Measurements from ENCODE around the gene FAAH. TPM values are rescaled to one million over a fixed set of nuclear protein-coding genes. Genes with fewer than 3 reads are reported as not detected.

FAAH gene
- total and polyA plus RNA-seq, 2 of the 4 experiments (the other 2 are of a cell fraction), result under 0.01 to 0.19 TPM

- no peak overlapping the region for H2BK120ac ChIP-seq (ENCODE audit: low read depth, low read length)
- H3K56ac ChIP-seq (ENCODE audit: extremely low read depth, insufficient read depth, low read length), result no peak overlapping the region
- H2BK5ac ChIP-seq (ENCODE audit: low read depth, low read length, poor library complexity, severe bottlenecking), result no peak overlapping the region
- H4K91ac ChIP-seq (ENCODE audit: insufficient read depth, low read depth, low read length), result no peak overlapping the region
- no peak overlapping the region for H4K8ac ChIP-seq (ENCODE audit: low read depth in 2 of 2, low read length in 2 of 2)
- in situ Hi-C loops (cut with MboI; ENCODE audit: low sequenced_read_pairs) (no loop called here), intact Hi-C loops (cut with micrococcal nuclease) (no loop called here), dilution Hi-C loops (cut with HindIII; ENCODE audit: low sequenced_read_pairs, unreplicated experiment) (no loop called here)
- H2BK15ac ChIP-seq (ENCODE audit: low read depth, low read length), result no peak overlapping the region
- H3K9me1 ChIP-seq (ENCODE audit: insufficient read depth, low read length), result peaks cover 2% of the 10 kb centered on the region; the same call in 1 of the 2 replicates
- no peaks in the 10 kb centered on the region for H3K79me1 ChIP-seq (ENCODE audit: low read depth in 1 of 2, low read length in 2 of 2)
- no peak overlapping the region for H3K18ac ChIP-seq (ENCODE audit: low read depth, low read length)
- H4K5ac ChIP-seq (ENCODE audit: low read depth, low read length), result no peak overlapping the region
- no peaks in the 10 kb centered on the region for H4K20me1 ChIP-seq (ENCODE audit: insufficient read depth, low read length)
- ATAC-seq (ENCODE audit: low read depth), result no peak
- H3K4me1 ChIP-seq (ENCODE audit: control insufficient read depth, insufficient read depth, low read length), result no peaks in the 10 kb centered on the region; the same call in 1 of the 2 replicates
- BruUV-seq (replicated peaks), result no TSS peak
- H3K14ac ChIP-seq (replicated peaks; ENCODE audit: low read depth, low read length), result no peak overlapping the region
- H3K9ac ChIP-seq (ENCODE audit: low read depth, low read length), result no peak overlapping the region
- TF ChIP-seq, protein P1, sequence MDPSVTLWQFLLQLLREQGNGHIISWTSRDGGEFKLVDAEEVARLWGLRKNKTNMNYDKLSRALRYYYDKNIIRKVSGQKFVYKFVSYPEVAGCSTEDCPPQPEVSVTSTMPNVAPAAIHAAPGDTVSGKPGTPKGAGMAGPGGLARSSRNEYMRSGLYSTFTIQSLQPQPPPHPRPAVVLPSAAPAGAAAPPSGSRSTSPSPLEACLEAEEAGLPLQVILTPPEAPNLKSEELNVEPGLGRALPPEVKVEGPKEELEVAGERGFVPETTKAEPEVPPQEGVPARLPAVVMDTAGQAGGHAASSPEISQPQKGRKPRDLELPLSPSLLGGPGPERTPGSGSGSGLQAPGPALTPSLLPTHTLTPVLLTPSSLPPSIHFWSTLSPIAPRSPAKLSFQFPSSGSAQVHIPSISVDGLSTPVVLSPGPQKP (IDR thresholded peaks at IDR 0.05; ENCODE audit: borderline replicate concordance, low read depth, low read length), result no peak
- no peak for TF ChIP-seq CHD1 (IDR thresholded peaks at IDR 0.05; ENCODE audit: low read depth, low read length)
- TF ChIP-seq MAZ (IDR thresholded peaks at IDR 0.05; ENCODE audit: borderline replicate concordance, low read depth, low read length), result no peak
- no peak for TF ChIP-seq NFE2L2 (IDR thresholded peaks at IDR 0.05; ENCODE audit: low read depth, low read length)
- no peak for TF ChIP-seq CEBPB (IDR thresholded peaks at IDR 0.05; ENCODE audit: low read depth, low read length)
- no peak overlapping the region for H2BK20ac ChIP-seq (ENCODE audit: low read depth, low read length)
- no CpG with 5 or more reads among the region's 3 CpGs for WGBS, 2 experiments (ENCODE audit: extremely low coverage in 2 of 2, insufficient read length in 1 of 2)
- no peak overlapping the region for H3K27ac ChIP-seq (ENCODE audit: insufficient read depth, low read length)
- no peaks in the 10 kb centered on the region for H3K9me3 ChIP-seq (ENCODE audit: control insufficient read depth, insufficient read depth, low read length)
- H3K4ac ChIP-seq (ENCODE audit: low read depth, low read length), result no peak overlapping the region
- H2AFZ ChIP-seq (replicated peaks; ENCODE audit: low read length, poor library complexity), result no peak overlapping the region
- POLR2A ChIA-PET (ENCODE audit: unreplicated experiment), result no interaction called here
- H3K4me3 ChIP-seq (ENCODE audit: insufficient read depth, low read depth, low read length), result no peak overlapping the region
- H2AK9ac ChIP-seq (replicated peaks; ENCODE audit: low read depth, low read length, poor library complexity), result no peak overlapping the region
- no peak for DNase-seq
- H2AK5ac ChIP-seq (ENCODE audit: low read depth, low read length), result no peak overlapping the region
- CTCF ChIA-PET, result interaction anchor here (1.1 kb wide), 1 partner anchor 8 kb away, joined by 3 read pairs; no protein-coding TSS in a partner anchor
- no peaks in the 10 kb centered on the region for H3K36me3 ChIP-seq (ENCODE audit: control insufficient read depth, insufficient read depth, low read length)
- H3K4me2 ChIP-seq (ENCODE audit: low read depth, low read length), result no peak overlapping the region
- H3K23ac ChIP-seq (ENCODE audit: low read depth, low read length), result no peak overlapping the region
- H3K27me3 ChIP-seq (ENCODE audit: control insufficient read depth, insufficient read depth, low read length), result peaks cover 54% of the 10 kb centered on the region
Measured at GRCh38 chr1:46444466-46444865, 50.3 kb downstream of the FAAH start.
